BLaER1 (cell line): ENCODE results near the gene TNFAIP8L3.

Experiments used
- H3K27ac ChIP-seq: shearing (Covaris generic); formaldehyde crosslinking; 2 replicates; pipeline ENCODE4 v1.8.1; 2022
- H3K27me3 ChIP-seq: shearing (Covaris generic); formaldehyde crosslinking; 2 replicates; pipeline ENCODE4 v1.8.1; 2022
- H3K36me3 ChIP-seq: shearing (Covaris generic); formaldehyde crosslinking; 2 replicates; pipeline ENCODE4 v1.8.1; 2022
- H3K4me1 ChIP-seq: shearing (Covaris generic); formaldehyde crosslinking; 2 replicates; pipeline ENCODE4 v1.8.1; 2022
- H3K4me2 ChIP-seq: shearing (Covaris generic); formaldehyde crosslinking; 2 replicates; pipeline ENCODE4 v1.8.1; 2022
- H3K4me3 ChIP-seq: shearing (Covaris generic); formaldehyde crosslinking; 2 replicates; pipeline ENCODE4 v1.8.1; 2022
- H3K9ac ChIP-seq: shearing (Covaris generic); formaldehyde crosslinking; 2 replicates; pipeline ENCODE4 v1.8.1; 2022
- H3K9me3 ChIP-seq: shearing (Covaris generic); formaldehyde crosslinking; 2 replicates; pipeline ENCODE4 v1.8.1; 2022
- H4K20me1 ChIP-seq: shearing (Covaris generic); formaldehyde crosslinking; 2 replicates; pipeline ENCODE4 v1.8.1; 2022
- Cebpa-rat ChIP-seq: shearing (Covaris generic); IDR thresholded peaks from 2 replicates; pipeline ENCODE4 v1.8.1; 2022

The TNFAIP8L3 gene

GRCh38 chr15:51080286-51080685 is 14.4 kb downstream of the TNFAIP8L3 start:
- Histone ChIP-seq H3K27ac (no peak overlapping the region), H4K20me1 (no peaks in the 10 kb centered on the region), H3K4me3 (no peak overlapping the region), H3K36me3 (no peaks in the 10 kb centered on the region), H3K9me3 (peaks cover 7% of the 10 kb centered on the region; the same call in 1 of the 2 replicates), H3K27me3 (no peaks in the 10 kb centered on the region), H3K4me1 (peaks cover 17% of the 10 kb centered on the region), H3K9ac (no peak overlapping the region), H3K4me2 (no peak overlapping the region)
- TF ChIP-seq Cebpa-rat, result no peak

- H3K9me3 ChIP-seq, result peaks cover 7% of the 10 kb centered on the region; the same call in 1 of the 2 replicates
- TF ChIP-seq Cebpa-rat, result no peak
- no peaks in the 10 kb centered on the region for H3K27me3 ChIP-seq
- H3K36me3 ChIP-seq, result no peaks in the 10 kb centered on the region
- H3K27ac ChIP-seq, result no peak overlapping the region
- no peak overlapping the region for H3K9ac ChIP-seq
- no peak overlapping the region for H3K4me2 ChIP-seq
- no peaks in the 10 kb centered on the region for H4K20me1 ChIP-seq
- no peak overlapping the region for H3K4me3 ChIP-seq
- peaks cover 17% of the 10 kb centered on the region for H3K4me1 ChIP-seq
Measured at GRCh38 chr15:51079226-51079625, 15.5 kb downstream of the TNFAIP8L3 start.

- TF ChIP-seq Cebpa-rat, result no peak
- H4K20me1 ChIP-seq, result no peaks in the 10 kb centered on the region
- H3K4me1 ChIP-seq, result peaks cover 17% of the 10 kb centered on the region
- no peaks in the 10 kb centered on the region for H3K27me3 ChIP-seq
- peak overlapping the region; percentile 25 for H3K4me2 ChIP-seq
- H3K4me3 ChIP-seq, result peak overlapping the region; percentile 28; the same call in 1 of the 2 replicates
- no peak overlapping the region for H3K27ac ChIP-seq
- no peaks in the 10 kb centered on the region for H3K36me3 ChIP-seq
- no peak overlapping the region for H3K9ac ChIP-seq
- H3K9me3 ChIP-seq, result peaks cover 7% of the 10 kb centered on the region; the same call in 1 of the 2 replicates
Measured at GRCh38 chr15:51077221-51078153, 17.2 kb downstream of the TNFAIP8L3 start.

- H4K20me1 ChIP-seq, result no peaks in the 10 kb centered on the region
- H3K9ac ChIP-seq, result no peak overlapping the region
- peaks cover 18% of the 10 kb centered on the region for H3K4me1 ChIP-seq
- H3K27ac ChIP-seq, result no peak overlapping the region
- H3K4me2 ChIP-seq, result peak overlapping the region; percentile 25
- H3K36me3 ChIP-seq, result no peaks in the 10 kb centered on the region
- no peaks in the 10 kb centered on the region for H3K27me3 ChIP-seq
- H3K9me3 ChIP-seq, result peaks cover 7% of the 10 kb centered on the region; the same call in 1 of the 2 replicates
- no peak overlapping the region for H3K4me3 ChIP-seq
- no peak for TF ChIP-seq Cebpa-rat
Measured at GRCh38 chr15:51076524-51077220, 18.0 kb downstream of the TNFAIP8L3 start.

- Histone ChIP-seq H3K9me3 (peaks cover 7% of the 10 kb centered on the region; the same call in 1 of the 2 replicates), H3K36me3 (no peaks in the 10 kb centered on the region), H4K20me1 (no peaks in the 10 kb centered on the region), H3K27ac (no peak overlapping the region), H3K4me1 (peaks cover 24% of the 10 kb centered on the region), H3K4me2 (peak overlapping the region; percentile 25), H3K27me3 (no peaks in the 10 kb centered on the region), H3K9ac (no peak overlapping the region), H3K4me3 (no peak overlapping the region)
- no peak for TF ChIP-seq Cebpa-rat
Measured at GRCh38 chr15:51075826-51076523, 18.7 kb downstream of the TNFAIP8L3 start.

GRCh38 chr15:51075364-51075763 is 19.3 kb downstream of the TNFAIP8L3 start:
- H3K4me3 ChIP-seq, result no peak overlapping the region
- no peaks in the 10 kb centered on the region for H3K36me3 ChIP-seq
- peaks cover 7% of the 10 kb centered on the region; the same call in 1 of the 2 replicates for H3K9me3 ChIP-seq
- H3K4me2 ChIP-seq, result no peak overlapping the region
- H3K27me3 ChIP-seq, result no peaks in the 10 kb centered on the region
- no peak for TF ChIP-seq Cebpa-rat
- no peaks in the 10 kb centered on the region for H4K20me1 ChIP-seq
- H3K27ac ChIP-seq, result no peak overlapping the region
- peaks cover 27% of the 10 kb centered on the region for H3K4me1 ChIP-seq
- H3K9ac ChIP-seq, result no peak overlapping the region

- Histone ChIP-seq H3K4me2 (no peak overlapping the region), H4K20me1 (no peaks in the 10 kb centered on the region), H3K4me1 (peaks cover 32% of the 10 kb centered on the region), H3K4me3 (no peak overlapping the region), H3K9ac (no peak overlapping the region), H3K9me3 (peaks cover 7% of the 10 kb centered on the region; the same call in 1 of the 2 replicates), H3K27ac (no peak overlapping the region), H3K27me3 (no peaks in the 10 kb centered on the region), H3K36me3 (no peaks in the 10 kb centered on the region)
- no peak for TF ChIP-seq Cebpa-rat
Measured at GRCh38 chr15:51074926-51075325, 19.8 kb downstream of the TNFAIP8L3 start.

- no peak overlapping the region for H3K27ac ChIP-seq
- H3K9me3 ChIP-seq, result no peaks in the 10 kb centered on the region
- no peak overlapping the region for H3K9ac ChIP-seq
- no peak overlapping the region for H3K4me2 ChIP-seq
- H3K36me3 ChIP-seq, result no peaks in the 10 kb centered on the region
- H3K27me3 ChIP-seq, result no peaks in the 10 kb centered on the region
- TF ChIP-seq Cebpa-rat, result no peak
- no peak overlapping the region for H3K4me3 ChIP-seq
- H3K4me1 ChIP-seq, result peaks cover 32% of the 10 kb centered on the region
- H4K20me1 ChIP-seq, result no peaks in the 10 kb centered on the region
Measured at GRCh38 chr15:51071578-51071977, 23.1 kb downstream of the TNFAIP8L3 start.

GRCh38 chr15:51069983-51070382 is 24.7 kb downstream of the TNFAIP8L3 start:
- H3K27me3 ChIP-seq, result no peaks in the 10 kb centered on the region
- H3K27ac ChIP-seq, result no peak overlapping the region
- no peak for TF ChIP-seq Cebpa-rat

More at GRCh38 chr15:51069983-51070382, 24.7 kb downstream of the TNFAIP8L3 start:
- Histone ChIP-seq H4K20me1 (no peaks in the 10 kb centered on the region), H3K4me3 (no peak overlapping the region), H3K36me3 (no peaks in the 10 kb centered on the region), H3K4me2 (peak overlapping the region; percentile 63), H3K9ac (no peak overlapping the region), H3K4me1 (peaks cover 27% of the 10 kb centered on the region), H3K9me3 (no peaks in the 10 kb centered on the region)
